Thyroid gland (tissue), 4 donors: ENCODE results near the gene COL27A1.

Experiments used
- POLR2A ChIP-seq, 2 donors: fragments of 450-650 bp; IDR thresholded peaks; one replicate each; pipeline ENCODE4 v1.6.1; 2017; ENCODE audit warnings: antibody characterized with exemption in 2 of 2, mild to moderate bottlenecking in 2 of 2, moderate library complexity in 1 of 2
- TF ChIP-seq, protein P1 (sequence below), 6 experiments: fragments of 200-600 bp in 3 of 6; fragments of 450-650 bp in 3 of 6; sonication (generic) in 3 of 6; IDR thresholded peaks; one replicate each; pipeline ENCODE4 v1.5.1; 2016 to 2019; ENCODE audit warnings: antibody characterized with exemption in 6 of 6, mild to moderate bottlenecking in 2 of 6, inconsistent platforms in 1 of 6, moderate library complexity in 1 of 6

DNA sequence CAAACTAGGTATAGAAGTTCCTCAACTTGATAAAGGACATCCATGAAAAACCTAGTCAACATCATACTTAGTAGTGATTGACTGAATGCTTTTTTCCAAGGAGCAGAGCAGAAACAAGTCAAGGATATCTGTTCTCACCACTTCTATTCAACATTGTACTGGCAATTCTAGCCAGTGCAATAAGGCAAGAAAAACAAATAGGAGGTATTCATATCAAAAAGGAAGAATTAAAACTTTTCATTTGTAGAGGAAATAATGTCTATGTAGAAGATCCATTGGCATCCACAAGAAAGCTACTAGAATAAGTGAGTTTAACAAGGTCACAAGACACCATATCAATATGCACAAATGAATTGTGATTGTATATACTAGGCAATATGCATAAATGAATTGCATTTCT is 139.3 kb downstream of the COL27A1 start:
- TF ChIP-seq, protein P1, sequence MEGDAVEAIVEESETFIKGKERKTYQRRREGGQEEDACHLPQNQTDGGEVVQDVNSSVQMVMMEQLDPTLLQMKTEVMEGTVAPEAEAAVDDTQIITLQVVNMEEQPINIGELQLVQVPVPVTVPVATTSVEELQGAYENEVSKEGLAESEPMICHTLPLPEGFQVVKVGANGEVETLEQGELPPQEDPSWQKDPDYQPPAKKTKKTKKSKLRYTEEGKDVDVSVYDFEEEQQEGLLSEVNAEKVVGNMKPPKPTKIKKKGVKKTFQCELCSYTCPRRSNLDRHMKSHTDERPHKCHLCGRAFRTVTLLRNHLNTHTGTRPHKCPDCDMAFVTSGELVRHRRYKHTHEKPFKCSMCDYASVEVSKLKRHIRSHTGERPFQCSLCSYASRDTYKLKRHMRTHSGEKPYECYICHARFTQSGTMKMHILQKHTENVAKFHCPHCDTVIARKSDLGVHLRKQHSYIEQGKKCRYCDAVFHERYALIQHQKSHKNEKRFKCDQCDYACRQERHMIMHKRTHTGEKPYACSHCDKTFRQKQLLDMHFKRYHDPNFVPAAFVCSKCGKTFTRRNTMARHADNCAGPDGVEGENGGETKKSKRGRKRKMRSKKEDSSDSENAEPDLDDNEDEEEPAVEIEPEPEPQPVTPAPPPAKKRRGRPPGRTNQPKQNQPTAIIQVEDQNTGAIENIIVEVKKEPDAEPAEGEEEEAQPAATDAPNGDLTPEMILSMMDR (IDR thresholded peaks at IDR 0.05) = no peak
- no peak for TF ChIP-seq POLR2A (IDR thresholded peaks at IDR 0.05)
